Panc1 (cell line): Measurements from ENCODE around the gene OR12D1. TPM values are rescaled to one million over a fixed set of nuclear protein-coding genes. Genes with fewer than 3 reads are reported as not detected.

Source experiments
- ATAC-seq: fragments of 200-7000 bp; cut with Tn5 transposase; 2 replicates; pipeline ENCODE4 v1.9.1; 2020; ENCODE audit warnings: mild to moderate bottlenecking, moderate library complexity
- BruUV-seq: library from RNA; stranded (reverse); fragments of 400-500 nt; replicated peaks from 2 replicates; lab custom pipeline; 2021; lab: Mats Ljungman, UMichigan
- CTCF ChIA-PET: fragments of 300-600 bp; sonication (Branson Sonifier 250); formaldehyde crosslinking; loops from one replicate; lab custom pipeline; 2022; ENCODE audit warnings: antibody characterized with exemption; lab: Charles Lee
- POLR2A ChIA-PET: fragments of 300-600 bp; sonication (Branson Sonifier 250); formaldehyde crosslinking; loops from one replicate; lab custom pipeline; 2022; ENCODE audit warnings: antibody characterized with exemption; lab: Charles Lee
- DNase-seq: peaks from one replicate; pipeline ENCODE4 v3.0.0-alpha.2; 2010; ENCODE audit warnings: low read depth, low spot score
- H3K27ac ChIP-seq: 2 replicates; pipeline ENCODE4 v1.5.1; 2011; ENCODE audit warnings: mild to moderate bottlenecking, low read length, inconsistent platforms
- H3K27me3 ChIP-seq: fragments of 200-500 bp; sonication (Bioruptor generic); 2 replicates; pipeline ENCODE4 v1.6.0; 2014; ENCODE audit warnings: low read length, inconsistent platforms; ENCODE audit not compliant: control insufficient read depth, insufficient read depth
- H3K36me3 ChIP-seq: fragments of 200-500 bp; sonication (Bioruptor generic); 2 replicates; pipeline ENCODE4 v1.5.1; 2014; ENCODE audit warnings: inconsistent platforms, mild to moderate bottlenecking, low read length, moderate library complexity; ENCODE audit not compliant: control insufficient read depth, insufficient read depth
- H3K4me1 ChIP-seq: 2 replicates; pipeline ENCODE4 v1.5.1; 2011; ENCODE audit warnings: inconsistent platforms, mild to moderate bottlenecking, low read length, moderate library complexity; ENCODE audit not compliant: control insufficient read depth, insufficient read depth
- H3K4me3 ChIP-seq, 2 experiments: 2 replicates each; pipeline ENCODE4 v1.5.1; 2011 to 2012; ENCODE audit warnings: low read depth in 2 of 2, low read length in 2 of 2, mild to moderate bottlenecking in 2 of 2, inconsistent platforms in 1 of 2, moderate library complexity in 1 of 2
- H3K9me3 ChIP-seq: fragments of 200-500 bp; sonication (Bioruptor generic); 2 replicates; pipeline ENCODE4 v1.5.1; 2014; ENCODE audit warnings: low read depth, mild to moderate bottlenecking, inconsistent platforms, low read length, moderate library complexity; ENCODE audit not compliant: control insufficient read depth, insufficient read depth
- CTCF ChIP-seq: fragments of 450-650 bp; IDR thresholded peaks from 2 replicates; pipeline ENCODE4 v1.5.1; 2017; ENCODE audit warnings: mild to moderate bottlenecking
- POLR2AphosphoS5 ChIP-seq: IDR thresholded peaks from 2 replicates; pipeline ENCODE4 v1.6.1; 2012; ENCODE audit warnings: mild to moderate bottlenecking, low read depth, low read length, moderate library complexity
- REST ChIP-seq, 2 experiments: IDR thresholded peaks; 2 replicates each; pipeline ENCODE4 v1.6.1; 2011 to 2012; ENCODE audit warnings: low read depth in 2 of 2, control low read depth in 1 of 2, low read length in 1 of 2, mild to moderate bottlenecking in 1 of 2, moderate library complexity in 1 of 2; ENCODE audit not compliant: insufficient read depth in 1 of 2
- SIN3A ChIP-seq: IDR thresholded peaks from 2 replicates; pipeline ENCODE4 v1.6.1; 2012; ENCODE audit warnings: low read depth, mild to moderate bottlenecking, low read length, moderate library complexity, borderline replicate concordance; ENCODE audit not compliant: insufficient read depth
- TCF7L2 ChIP-seq: IDR thresholded peaks from 2 replicates; pipeline ENCODE4 v1.6.1; 2011; ENCODE audit warnings: mild to moderate bottlenecking, low read depth, low read length, inconsistent platforms
- in situ Hi-C: cut with HindIII; loops from 2 replicates; pipeline ENCODE4 v1.10.0; 2016; ENCODE audit warnings: low sequenced_read_pairs, low pct_unique_long_range_greater_than_20kb
- intact Hi-C: fragments of 100-400 bp; cut with micrococcal nuclease; formaldehyde crosslinking; loops from one replicate; pipeline ENCODE4 v1.10.0; 2022; ENCODE audit not compliant: unreplicated experiment
- total RNA-seq: library from RNA; stranded (reverse); gene quantifications from one replicate; pipeline ENCODE4 v1.2.1, GENCODE V29; 2021; ENCODE audit not compliant: unreplicated experiment

OR12D1 gene
- total RNA-seq, 1 experiment from 2014 or later, result not detected

- POLR2A ChIA-PET, result no interaction called here
- no peaks in the 10 kb centered on the region for H3K4me1 ChIP-seq
- ATAC-seq (no peak), DNase-seq (no peak)
- H3K36me3 ChIP-seq, result no peaks in the 10 kb centered on the region
- TF ChIP-seq POLR2AphosphoS5 (no peak), CTCF (no peak), TCF7L2 (no peak), SIN3A (no peak), REST (IDR thresholded peaks at IDR 0.05; ENCODE audit: insufficient read depth in 1 of 2, low read depth in 2 of 2, low read length in 1 of 2) (no peak)
- in situ Hi-C loops (no loop called here), intact Hi-C loops (no loop called here)
- H3K27me3 ChIP-seq, result peaks cover 11% of the 10 kb centered on the region
- no TSS peak for BruUV-seq
- H3K9me3 ChIP-seq, result no peaks in the 10 kb centered on the region
- CTCF ChIA-PET, result no interaction called here
- no peak overlapping the region for H3K27ac ChIP-seq
- H3K4me3 ChIP-seq, result no peak overlapping the region
Measured at GRCh38 chr6:29466241-29466640, 51.5 kb downstream of the OR12D1 start.

Other genes starting within 250 kb of the OR12D1 start
- not detected for gene OR2J2, start 244.0 kb upstream of the OR12D1 start, total RNA-seq
- not detected for gene OR14J1, start 113.2 kb upstream of the OR12D1 start, total RNA-seq
- not detected for gene OR5V1, start 46.1 kb upstream of the OR12D1 start, total RNA-seq
- not detected for gene OR12D3, start 39.6 kb upstream of the OR12D1 start, total RNA-seq
- not detected for gene OR12D2, start 19.3 kb upstream of the OR12D1 start, total RNA-seq
- gene OR10C1, start 24.4 kb downstream of the OR12D1 start, total RNA-seq, result not detected
- not detected for gene OR11A1, start 42.1 kb downstream of the OR12D1 start, total RNA-seq
- not detected for gene OR2H1, start 42.2 kb downstream of the OR12D1 start, total RNA-seq
- not detected for gene MAS1L, start 73.0 kb downstream of the OR12D1 start, total RNA-seq
- gene UBD, start 144.8 kb downstream of the OR12D1 start, total RNA-seq, result 0.54 TPM
- not detected for gene OR2H2, start 170.2 kb downstream of the OR12D1 start, total RNA-seq
- 11.9 TPM for gene GABBR1, start 218.3 kb downstream of the OR12D1 start, total RNA-seq
- not detected for gene MOG, start 242.2 kb downstream of the OR12D1 start, total RNA-seq